Stomach smooth muscle (tissue), 2 donors: ENCODE measurements around the gene WDR20.

Experiments
- H3K27ac ChIP-seq: one replicate; pipeline ENCODE4 v1.7.0; 2013; ENCODE audit warnings: mild to moderate bottlenecking, low read length, inconsistent platforms
- H3K27me3 ChIP-seq, 2 donors: one replicate each; pipeline ENCODE4 v1.7.0; 2013; ENCODE audit warnings: low read length in 2 of 2; ENCODE audit not compliant: insufficient read depth in 2 of 2, control insufficient read depth in 1 of 2
- H3K36me3 ChIP-seq, 2 donors: one replicate each; pipeline ENCODE4 v1.7.0; 2013; ENCODE audit warnings: low read length in 2 of 2; ENCODE audit not compliant: control insufficient read depth in 2 of 2, insufficient read depth in 2 of 2
- H3K4me1 ChIP-seq: one replicate; pipeline ENCODE4 v1.7.0; 2013; ENCODE audit warnings: low read length; ENCODE audit not compliant: control insufficient read depth, insufficient read depth
- H3K4me3 ChIP-seq, 2 donors: one replicate each; pipeline ENCODE4 v1.7.0; 2013; ENCODE audit warnings: low read length in 2 of 2
- H3K9ac ChIP-seq, 2 donors: one replicate each; pipeline ENCODE4 v1.7.0; 2013; ENCODE audit warnings: low read length in 2 of 2, mild to moderate bottlenecking in 1 of 2
- H3K9me3 ChIP-seq, 2 donors: one replicate each; pipeline ENCODE4 v1.7.0; 2013; ENCODE audit warnings: low read length in 2 of 2; ENCODE audit not compliant: control insufficient read depth in 2 of 2
- donor health status: healthy.
- donor health status: Pancreatic carcinoma.

Gene WDR20, protein sequence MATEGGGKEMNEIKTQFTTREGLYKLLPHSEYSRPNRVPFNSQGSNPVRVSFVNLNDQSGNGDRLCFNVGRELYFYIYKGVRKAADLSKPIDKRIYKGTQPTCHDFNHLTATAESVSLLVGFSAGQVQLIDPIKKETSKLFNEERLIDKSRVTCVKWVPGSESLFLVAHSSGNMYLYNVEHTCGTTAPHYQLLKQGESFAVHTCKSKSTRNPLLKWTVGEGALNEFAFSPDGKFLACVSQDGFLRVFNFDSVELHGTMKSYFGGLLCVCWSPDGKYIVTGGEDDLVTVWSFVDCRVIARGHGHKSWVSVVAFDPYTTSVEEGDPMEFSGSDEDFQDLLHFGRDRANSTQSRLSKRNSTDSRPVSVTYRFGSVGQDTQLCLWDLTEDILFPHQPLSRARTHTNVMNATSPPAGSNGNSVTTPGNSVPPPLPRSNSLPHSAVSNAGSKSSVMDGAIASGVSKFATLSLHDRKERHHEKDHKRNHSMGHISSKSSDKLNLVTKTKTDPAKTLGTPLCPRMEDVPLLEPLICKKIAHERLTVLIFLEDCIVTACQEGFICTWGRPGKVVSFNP

DNA sequence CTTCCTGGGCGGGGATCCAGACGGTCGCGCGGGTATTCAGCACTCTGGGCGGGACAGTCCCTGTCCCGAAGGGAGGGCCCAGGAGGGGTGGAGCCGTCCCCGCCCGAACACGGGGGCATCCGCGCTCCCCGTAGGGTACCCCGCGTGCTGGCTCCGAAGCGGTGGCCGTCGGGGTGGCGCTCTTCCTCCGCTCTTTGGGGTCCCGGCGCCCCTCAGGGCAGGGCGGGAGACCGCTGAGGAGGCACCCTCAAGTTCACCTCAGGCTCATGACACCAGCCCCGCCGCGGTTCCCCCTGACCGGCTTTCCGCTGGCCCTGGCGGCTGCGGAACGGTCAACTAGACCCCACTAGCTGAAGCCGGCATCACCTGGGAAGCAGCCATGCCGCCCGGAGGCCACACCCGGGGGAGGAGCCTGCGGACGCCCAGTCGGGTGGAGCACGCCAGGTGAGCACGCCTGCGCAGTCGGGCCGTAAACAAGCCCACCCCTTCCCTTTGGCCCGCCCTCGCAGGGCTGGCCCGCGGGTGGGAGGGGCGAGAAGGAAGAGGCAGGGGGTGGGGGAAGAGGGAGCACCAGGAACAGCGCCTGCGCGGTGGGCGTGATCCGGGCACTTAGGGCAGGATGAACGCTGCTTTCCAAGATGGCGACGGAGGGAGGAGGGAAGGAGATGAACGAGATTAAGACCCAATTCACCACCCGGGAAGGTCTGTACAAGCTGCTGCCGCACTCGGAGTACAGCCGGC, at the start of gene WDR20:
WDR20 (plus strand) TSS at position 612 of the 741 bp plus-strand sequence; CDS start at position 639, 27 bp downstream.
- Histone ChIP-seq H3K36me3 (peaks cover 0 to 2% of the 10 kb centered on the region in 2 donors), H3K27me3 (no peaks in the 10 kb centered on the region), H3K4me1 (peaks cover 12% of the 10 kb centered on the region), H3K27ac (peak within 1 kb of the TSS; percentile 64), H3K4me3 (peak within 1 kb of the TSS; percentile 83 to 96), H3K9ac (peak within 1 kb of the TSS; percentile 96 to 97), H3K9me3 (no peaks in the 10 kb centered on the region)

DNA sequence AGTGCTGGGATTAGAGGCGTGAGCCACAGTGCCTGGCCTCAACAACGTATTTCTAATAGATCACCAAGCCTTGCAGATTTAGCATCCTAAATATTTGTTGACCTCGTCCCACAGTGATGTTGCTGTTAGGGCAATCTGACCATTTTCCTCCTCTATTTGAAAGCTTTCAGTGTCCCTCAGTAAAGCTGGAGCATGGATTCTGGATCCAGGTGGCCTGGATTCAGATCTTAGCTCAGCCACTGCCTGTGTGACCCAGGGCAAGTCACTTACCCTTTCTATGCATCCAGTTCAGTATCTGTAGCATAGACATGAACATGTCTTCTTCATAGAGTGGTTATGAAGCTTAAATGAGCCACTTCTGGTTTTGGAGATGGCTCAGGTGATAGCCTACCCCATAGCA, 49.0 kb upstream of the WDR20 start:
- Histone ChIP-seq H3K9ac (no peak overlapping the region), H3K4me1 (peaks cover 14% of the 10 kb centered on the region), H3K4me3 (no peak overlapping the region), H3K27ac (no peak overlapping the region), H3K27me3 (no peaks in the 10 kb centered on the region), H3K9me3 (no peaks in the 10 kb centered on the region), H3K36me3 (no peaks in the 10 kb centered on the region)

DNA sequence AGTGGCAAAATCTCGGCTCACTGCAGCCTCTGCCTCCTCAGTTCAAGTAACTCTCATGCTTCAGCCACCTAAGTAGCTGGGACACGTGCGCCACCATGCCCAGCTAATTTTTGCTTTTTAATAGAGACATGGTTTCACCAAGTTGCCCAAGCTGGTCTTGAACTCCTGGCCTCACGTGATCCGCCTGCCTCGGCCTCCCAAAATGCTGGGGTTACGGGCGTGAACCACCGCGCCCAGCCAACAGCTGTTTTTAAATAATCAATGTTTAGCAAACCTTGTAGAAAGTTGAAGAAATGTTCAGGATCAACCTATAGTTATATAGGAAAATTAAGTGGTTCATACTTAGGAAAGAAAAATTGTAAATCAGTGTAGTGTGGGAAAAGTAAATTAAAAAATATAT, 46.9 kb upstream of the WDR20 start:
- no peaks in the 10 kb centered on the region for H3K9me3 ChIP-seq
- H3K27me3 ChIP-seq: no peaks in the 10 kb centered on the region
- H3K4me3 ChIP-seq: no peak overlapping the region
- peaks cover 17% of the 10 kb centered on the region for H3K4me1 ChIP-seq
- H3K27ac ChIP-seq: no peak overlapping the region
- H3K9ac ChIP-seq: no peak overlapping the region
- no peaks in the 10 kb centered on the region for H3K36me3 ChIP-seq

DNA sequence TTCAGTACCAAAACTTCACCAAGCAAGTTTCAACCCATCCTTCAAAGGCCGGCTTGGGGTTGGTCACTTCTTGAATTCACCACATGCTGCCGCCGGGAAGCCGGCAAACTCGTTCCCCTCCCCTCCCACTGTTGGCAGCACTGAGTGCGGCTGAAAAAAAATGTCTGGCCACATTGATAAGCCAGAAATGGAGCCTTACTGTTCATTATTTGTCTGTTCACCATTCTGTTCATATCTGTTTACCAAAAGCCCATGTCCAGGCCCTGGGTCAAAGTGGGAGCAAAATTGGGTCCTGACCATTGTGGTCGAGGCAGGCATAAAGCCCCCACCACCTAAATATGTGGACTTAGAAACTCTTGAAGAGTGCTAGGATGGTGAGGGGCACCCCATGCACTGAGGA, 45.6 kb upstream of the WDR20 start:
- H3K4me3 ChIP-seq: no peak overlapping the region
- H3K27me3 ChIP-seq: no peaks in the 10 kb centered on the region
- no peak overlapping the region for H3K27ac ChIP-seq
- peaks cover 9% of the 10 kb centered on the region for H3K4me1 ChIP-seq
- H3K9ac ChIP-seq: no peak overlapping the region
- H3K9me3 ChIP-seq: no peaks in the 10 kb centered on the region
- H3K36me3 ChIP-seq: no peaks in the 10 kb centered on the region

DNA sequence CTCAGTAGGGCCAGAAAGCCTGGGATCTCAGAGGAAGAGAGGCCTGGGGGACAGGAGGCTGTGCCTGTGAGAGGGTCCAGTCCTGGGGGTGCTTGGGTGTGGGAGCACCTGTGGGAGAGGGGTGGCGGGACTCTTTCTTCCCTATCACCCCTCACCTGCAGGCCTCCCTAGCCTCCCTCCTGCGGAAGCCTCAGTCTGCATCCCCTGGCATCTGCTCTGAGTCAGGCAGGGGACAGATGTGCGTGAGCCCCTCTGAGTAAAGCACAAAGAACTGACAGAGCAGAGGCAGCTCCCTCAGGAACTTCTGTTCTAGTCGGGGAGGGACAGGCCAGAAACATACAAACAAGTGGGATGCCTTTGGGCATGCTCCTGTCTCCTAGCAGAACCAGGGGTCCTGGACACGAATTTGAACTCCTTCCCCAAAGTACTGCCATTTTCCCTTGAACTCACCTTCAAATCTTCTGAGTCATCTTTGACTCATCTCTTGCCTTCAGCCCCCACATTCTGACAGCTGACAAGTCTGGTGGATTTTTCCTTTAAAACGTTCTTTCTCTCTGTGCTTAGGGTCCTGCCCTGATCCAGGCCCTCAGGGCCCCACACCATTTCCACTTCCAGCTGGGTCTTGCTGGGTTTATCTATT, 44.3 kb upstream of the WDR20 start:
- Histone ChIP-seq H3K27ac (no peak overlapping the region), H3K4me3 (no peak overlapping the region), H3K4me1 (peaks cover 9% of the 10 kb centered on the region), H3K9ac (no peak overlapping the region), H3K27me3 (no peaks in the 10 kb centered on the region), H3K36me3 (no peaks in the 10 kb centered on the region), H3K9me3 (no peaks in the 10 kb centered on the region)

DNA sequence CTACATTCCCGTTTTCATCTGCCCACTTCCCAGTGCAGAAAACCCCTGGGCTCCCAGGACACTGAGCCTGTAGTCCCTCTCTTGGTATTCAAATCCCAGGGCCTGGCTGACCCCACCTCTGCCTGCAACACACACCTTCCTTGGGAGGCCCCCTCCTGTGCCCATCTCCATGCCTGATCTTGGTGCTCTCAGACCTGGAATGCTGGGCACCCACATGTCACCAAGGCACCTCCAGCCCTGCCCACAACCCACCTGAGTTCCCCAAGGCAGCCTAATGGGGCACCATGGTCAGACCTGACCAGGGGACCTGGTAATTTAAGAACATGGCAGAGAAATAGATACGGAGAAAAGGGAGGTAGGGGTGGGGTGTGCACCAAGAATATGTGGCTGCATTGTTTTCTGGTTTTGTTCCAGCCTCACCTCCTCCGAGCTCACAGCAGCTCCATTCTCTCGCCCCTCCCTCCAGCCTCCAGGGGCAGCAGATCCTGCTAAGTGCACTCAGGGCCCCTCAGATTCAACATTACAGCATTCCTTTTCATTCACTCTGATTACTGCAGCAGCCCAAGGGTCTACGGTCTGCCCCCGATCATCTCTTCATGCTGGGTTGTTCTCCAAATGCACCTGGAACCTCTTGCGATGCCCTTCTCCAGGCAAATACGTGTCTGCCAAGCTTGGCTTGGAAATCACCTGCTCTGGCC, 43.7 kb upstream of the WDR20 start:
- peak overlapping the region; percentile 31 to 62 for H3K4me3 ChIP-seq
- H3K27ac ChIP-seq: no peak overlapping the region
- H3K27me3 ChIP-seq: no peaks in the 10 kb centered on the region
- H3K9ac ChIP-seq: no peak overlapping the region
- peaks cover 9% of the 10 kb centered on the region for H3K4me1 ChIP-seq
- H3K36me3 ChIP-seq: peaks cover 0 to 2% of the 10 kb centered on the region in 2 donors
- no peaks in the 10 kb centered on the region for H3K9me3 ChIP-seq

DNA sequence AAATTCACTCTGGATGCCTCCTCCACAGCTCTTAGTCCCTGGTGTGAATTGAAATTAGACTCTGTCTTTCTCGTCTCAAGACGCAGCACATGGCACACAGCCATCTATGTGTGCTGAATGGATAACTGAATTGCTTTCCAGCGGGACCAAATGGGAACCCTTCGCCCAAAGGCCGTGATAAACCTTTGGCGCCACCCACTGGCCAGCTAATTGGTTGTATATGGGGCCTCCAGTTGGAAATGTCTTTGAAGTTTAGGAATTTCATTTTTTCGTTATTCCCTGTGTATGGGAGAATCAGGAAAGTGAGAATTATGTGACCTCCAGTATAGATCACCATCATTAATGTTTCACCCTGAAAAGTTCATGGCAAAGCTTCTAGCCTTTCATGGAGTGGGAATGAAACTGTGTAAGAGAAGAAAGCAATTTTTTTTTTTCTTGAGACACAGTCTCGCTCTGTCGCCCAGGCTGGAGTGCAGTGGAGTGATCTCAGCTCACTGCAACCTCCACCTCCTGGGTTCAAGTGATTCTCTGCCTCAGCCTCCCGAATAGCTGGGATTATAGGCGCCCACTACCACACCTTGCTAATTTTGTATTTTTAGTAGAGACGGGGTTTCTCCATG, 43.0 kb upstream of the WDR20 start:
- Histone ChIP-seq H3K4me1 (peaks cover 9% of the 10 kb centered on the region), H3K4me3 (peak overlapping the region; percentile 31 to 62), H3K9ac (no peak overlapping the region), H3K36me3 (peaks cover 0 to 6% of the 10 kb centered on the region in 2 donors), H3K27me3 (no peaks in the 10 kb centered on the region), H3K27ac (no peak overlapping the region), H3K9me3 (no peaks in the 10 kb centered on the region)

DNA sequence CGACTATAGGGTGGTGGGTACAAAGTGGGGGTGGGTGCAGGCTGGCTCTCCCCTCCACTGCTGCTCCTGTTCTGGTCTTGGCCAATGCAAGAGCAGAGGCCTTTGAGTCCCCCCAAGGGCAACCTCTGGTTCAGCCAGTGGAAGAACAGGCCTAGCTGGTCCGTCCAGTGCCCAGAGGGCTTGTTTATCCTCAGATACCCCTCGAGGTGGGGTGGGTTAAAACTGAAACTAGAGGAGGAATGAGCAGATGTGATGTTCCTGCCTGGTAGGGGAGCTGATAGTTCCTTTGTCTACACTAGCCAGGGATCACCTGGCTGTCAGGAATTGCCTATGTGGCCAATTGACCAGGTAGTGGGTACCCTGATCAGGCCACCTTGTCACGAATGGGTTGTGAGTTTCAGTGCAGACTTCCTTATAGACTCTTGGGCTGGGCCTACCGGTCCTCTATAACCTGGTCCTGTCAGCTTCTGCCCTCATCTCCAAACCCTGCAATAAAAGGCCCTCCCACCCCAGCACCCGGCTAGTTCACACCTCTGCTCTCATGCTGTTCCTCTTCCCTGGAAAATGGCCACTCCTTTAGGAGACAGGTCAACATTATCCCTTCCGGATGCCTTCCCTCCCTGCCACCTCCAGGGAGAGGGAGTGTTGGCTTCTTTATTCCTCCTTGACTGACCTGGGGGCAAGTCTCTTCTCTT, 42.1 kb upstream of the WDR20 start:
- Histone ChIP-seq H3K27ac (no peak overlapping the region), H3K4me1 (peaks cover 9% of the 10 kb centered on the region), H3K36me3 (peaks cover 0 to 6% of the 10 kb centered on the region in 2 donors), H3K9ac (no peak overlapping the region), H3K27me3 (no peaks in the 10 kb centered on the region), H3K4me3 (no peak overlapping the region), H3K9me3 (no peaks in the 10 kb centered on the region)

DNA sequence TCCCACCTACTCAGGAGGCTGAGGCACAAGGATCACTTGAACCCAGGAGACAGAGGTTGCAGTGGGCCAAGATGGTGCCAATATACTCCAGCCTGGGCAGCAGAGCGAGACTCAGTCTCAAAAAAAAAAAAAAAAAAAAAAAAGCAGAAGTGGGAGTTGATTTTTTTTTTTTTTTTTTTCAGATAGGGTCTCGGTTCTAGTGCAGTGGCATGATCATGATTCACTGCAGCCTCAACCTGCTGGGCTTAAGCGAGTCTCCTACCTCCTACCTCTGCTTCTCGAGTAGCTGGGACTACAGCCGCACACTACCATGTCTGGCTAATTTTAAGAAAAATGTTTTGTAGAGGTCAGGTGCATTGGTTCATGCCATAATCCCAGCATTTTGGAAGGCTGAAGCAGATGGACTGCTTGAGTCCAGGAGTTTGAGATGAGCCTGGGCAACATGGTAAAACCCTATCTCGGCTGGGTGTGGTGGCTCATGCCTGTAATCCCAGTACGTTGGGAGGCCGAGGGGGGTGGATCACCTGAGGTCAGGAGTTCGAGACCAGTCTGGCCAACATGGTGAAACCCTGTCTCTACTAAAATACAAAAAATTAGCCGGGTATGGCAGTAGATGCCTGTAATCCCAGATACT, 36.5 kb upstream of the WDR20 start:
- Histone ChIP-seq H3K27ac (no peak overlapping the region), H3K27me3 (no peaks in the 10 kb centered on the region), H3K4me1 (no peaks in the 10 kb centered on the region)

More for the DNA sequence above, 36.5 kb upstream of the WDR20 start:
- peaks cover 0 to 6% of the 10 kb centered on the region in 2 donors for H3K36me3 ChIP-seq
- no peaks in the 10 kb centered on the region for H3K9me3 ChIP-seq
- no peak overlapping the region for H3K4me3 ChIP-seq
- no peak overlapping the region for H3K9ac ChIP-seq
